HG03108 (cell line): ENCODE data around the gene SPDYE2B.
"Not testable (repeated sequence)": the region's sequence is repeated elsewhere in the genome, so short reads cannot be mapped to it uniquely, and the experiment has no call there.

ENCODE experiments used
- ATAC-seq: cut with Tn5 transposase; IDR thresholded peaks from one replicate; pipeline ENCODE4 v1.9.1; 2021; ENCODE audit warnings: moderate library complexity; ENCODE audit not compliant: unreplicated experiment

Gene SPDYE2B

DNA sequence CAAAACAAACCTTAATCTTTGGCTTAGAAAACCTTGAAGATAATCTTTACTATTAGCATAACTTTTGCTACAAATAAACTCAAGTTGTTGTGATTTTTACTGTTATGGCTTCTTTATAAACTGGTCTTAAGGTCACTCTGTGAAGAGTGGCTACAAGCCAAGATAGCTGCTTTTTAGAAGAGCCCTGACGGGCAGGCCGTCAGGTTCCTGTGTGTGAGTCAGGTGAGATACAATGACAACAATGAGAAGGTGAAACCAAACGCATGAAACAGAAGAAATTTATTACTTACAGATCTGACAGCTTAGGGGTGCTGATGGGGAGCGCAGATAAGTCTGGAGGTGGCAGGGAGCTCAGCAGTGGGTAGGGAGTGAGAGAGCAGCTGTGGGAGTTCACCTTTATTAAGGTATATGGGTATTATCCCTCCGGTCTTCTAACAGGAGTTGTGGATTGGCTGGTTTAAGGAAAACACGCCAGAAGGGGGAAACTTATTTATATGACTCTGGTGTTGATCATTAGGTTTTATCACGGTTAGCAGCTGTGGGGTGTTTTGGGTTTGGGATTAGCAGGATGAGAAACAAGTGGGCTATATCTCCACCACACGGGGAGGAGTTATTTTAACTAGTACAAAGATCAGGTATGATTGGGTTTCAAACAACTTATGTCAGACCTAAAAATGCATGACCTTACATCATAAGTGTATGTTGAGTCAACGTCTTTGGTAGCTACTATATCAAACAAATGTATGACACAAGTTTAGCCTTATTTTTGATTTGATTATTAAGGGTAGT, 49.0 kb downstream of the SPDYE2B start:
- not testable (repeated sequence) for ATAC-seq
